Stimulated activated CD4-positive, alpha-beta T cell treated with anti-CD3 and anti-CD28 coated beads, Interleukin-12 subunit alpha, Interleukin-12 subunit beta, amount 100 ng/mL, for 4 hours (primary cell): ENCODE measurements around the gene USH2A.
"Not testable (repeated sequence)": the region's sequence is repeated elsewhere in the genome, so short reads cannot be mapped to it uniquely, and the experiment has no call there.

Experiments used
- DNase-seq: peaks from one replicate; pipeline ENCODE4 v3.0.0-alpha.2; 2020

The USH2A gene

GRCh38 chr1:216044538-216044937, 378.7 kb downstream of the USH2A start:
- no peak for DNase-seq

DNA sequence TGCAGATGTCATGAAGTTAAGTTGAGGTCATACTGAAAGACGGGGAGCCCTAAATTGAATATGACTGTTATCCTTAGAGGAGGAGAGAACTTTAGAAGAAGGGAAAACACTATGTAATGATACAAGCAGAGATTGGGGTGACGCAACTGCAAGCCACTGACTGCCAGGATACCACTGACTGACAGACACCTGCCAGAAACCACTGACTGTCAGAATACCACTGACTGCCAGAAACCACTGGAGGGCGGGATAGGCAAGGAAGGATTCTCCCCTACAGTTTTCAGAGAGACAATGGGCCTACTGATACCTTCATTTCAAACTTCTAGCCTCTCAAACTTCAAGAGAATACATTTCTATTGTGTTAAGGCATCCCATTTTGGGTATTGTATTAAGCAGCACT, 388.7 kb downstream of the USH2A start:
- no peak for DNase-seq

DNA sequence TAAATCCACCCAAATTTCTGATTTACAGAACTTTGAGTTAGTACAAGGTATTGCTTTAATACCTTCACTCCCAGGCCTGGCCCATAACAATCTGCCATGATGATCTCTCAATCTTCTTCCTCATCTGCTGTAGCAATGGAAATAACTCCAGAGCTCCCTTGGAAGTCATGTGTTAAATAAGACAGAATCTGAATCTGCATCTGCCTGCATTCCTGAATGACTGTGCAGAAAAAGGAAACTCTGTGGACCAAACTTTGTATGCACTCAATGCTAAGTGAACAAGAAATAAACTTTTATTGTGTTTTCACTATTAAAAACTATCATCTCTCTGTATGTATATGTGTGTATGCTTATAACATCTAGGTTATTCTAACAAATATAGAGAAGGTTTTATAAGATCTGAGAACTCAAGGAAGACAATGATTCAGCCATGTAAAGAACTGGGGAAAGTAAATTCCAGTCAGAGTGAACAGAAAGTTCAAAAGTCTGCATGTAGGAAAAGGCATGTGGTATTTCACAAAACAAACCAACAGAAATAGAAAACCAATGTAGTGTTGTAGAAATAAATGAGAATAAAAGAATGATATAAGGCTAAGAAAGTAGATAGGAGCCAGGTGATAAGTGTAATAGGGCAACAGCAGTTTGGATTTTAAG, 390.2 kb downstream of the USH2A start:
- no peak for DNase-seq

GRCh38 chr1:216032284-216032683, 391.0 kb downstream of the USH2A start:
- DNase-seq = no peak

DNA sequence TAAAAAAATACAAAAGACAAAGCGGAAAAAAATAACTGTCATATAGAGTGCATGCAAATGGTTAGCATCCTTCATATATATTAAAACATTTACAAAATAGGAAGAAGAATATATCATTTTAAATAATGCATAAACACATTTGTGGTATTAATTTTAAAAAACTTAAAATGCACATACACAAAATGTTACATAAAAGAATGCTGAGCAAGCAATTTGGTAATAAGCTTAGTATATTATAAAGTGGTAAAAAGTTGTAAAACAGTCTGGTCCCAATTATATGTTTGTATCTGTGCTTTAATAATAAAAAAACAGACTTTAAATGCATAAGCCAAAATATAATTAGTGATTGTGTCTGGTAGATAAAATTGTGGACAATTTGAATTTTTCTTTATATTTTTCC, 394.6 kb downstream of the USH2A start:
- DNase-seq = no peak

- DNase-seq = no peak
These were observed 398.7 kb downstream of the USH2A start for GRCh38 chr1:216024546-216024945.

DNA sequence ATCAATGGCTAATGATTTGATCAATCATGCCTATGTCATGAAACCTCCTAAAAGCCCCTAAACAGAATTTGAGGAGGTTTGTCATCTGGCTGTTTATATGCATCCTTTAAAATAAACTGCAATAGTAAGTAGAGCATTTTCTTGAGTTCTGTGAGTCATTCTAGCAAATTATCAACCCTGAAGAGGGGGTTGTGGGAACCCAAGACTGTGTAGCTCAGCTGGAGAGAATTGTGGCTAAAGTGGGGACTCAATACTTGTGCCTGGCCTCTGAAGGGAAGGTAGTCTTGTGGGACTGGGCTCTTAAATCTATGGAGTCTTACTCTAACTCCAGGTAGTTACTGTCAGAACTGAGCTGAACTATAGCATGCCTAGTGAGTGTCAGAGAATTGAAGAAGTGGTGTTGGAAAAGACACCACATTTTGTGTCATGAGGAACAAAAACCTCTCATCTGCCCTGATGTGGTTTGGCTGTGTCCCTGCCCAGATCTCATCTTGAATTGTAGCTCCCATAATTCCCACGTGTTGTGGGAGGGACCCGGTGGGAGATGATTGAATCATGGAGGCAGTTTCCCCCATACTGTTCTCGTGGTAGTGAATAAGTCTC, 402.4 kb downstream of the USH2A start:
- DNase-seq = no peak

- DNase-seq = no peak
These were observed 408.1 kb downstream of the USH2A start for GRCh38 chr1:216015116-216015515.

DNA sequence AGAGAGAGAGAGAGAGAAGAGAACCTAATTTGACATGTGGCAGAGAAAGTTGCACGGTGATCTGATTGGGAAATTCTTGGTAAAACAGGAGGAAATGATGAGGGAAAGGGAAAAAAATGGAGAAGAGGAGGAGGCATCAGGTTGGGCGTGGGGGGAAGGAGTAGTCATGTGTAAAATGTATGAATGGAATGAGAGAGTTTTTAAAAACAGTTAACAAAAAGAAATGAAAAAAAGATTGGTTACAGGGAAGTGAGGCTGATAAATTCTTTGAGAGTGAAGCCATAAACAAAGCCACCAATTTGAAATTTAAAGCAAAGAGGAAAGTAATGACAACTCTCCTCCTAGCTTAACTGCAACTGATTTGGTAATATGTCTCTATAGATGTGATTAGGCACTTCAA, 409.2 kb downstream of the USH2A start:
- no peak for DNase-seq

DNA sequence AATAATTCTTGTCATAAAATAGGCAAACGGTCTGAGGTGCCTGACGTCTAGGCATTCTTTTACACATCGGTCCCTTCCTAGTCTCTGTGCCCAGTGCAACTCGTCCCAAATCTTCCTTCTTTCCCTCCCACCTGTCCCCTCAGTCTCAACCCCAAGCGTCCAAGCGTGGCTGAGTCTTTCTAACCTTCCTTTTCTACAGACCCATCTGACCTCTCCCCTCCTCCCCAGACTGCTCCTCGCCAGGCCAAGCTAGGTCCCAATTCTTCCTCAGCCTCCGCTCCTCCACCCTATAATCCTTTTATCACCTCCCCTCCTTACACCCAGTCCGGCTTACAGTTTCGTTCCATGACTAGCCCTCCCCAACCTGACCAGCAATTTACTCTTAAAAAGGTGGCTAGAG, 413.8 kb downstream of the USH2A start:
- not testable (repeated sequence) for DNase-seq

GRCh38 chr1:216005916-216006315, 417.3 kb downstream of the USH2A start:
- no peak for DNase-seq

- DNase-seq = no peak
These were observed 430.6 kb downstream of the USH2A start for GRCh38 chr1:215992620-215993019.

DNA sequence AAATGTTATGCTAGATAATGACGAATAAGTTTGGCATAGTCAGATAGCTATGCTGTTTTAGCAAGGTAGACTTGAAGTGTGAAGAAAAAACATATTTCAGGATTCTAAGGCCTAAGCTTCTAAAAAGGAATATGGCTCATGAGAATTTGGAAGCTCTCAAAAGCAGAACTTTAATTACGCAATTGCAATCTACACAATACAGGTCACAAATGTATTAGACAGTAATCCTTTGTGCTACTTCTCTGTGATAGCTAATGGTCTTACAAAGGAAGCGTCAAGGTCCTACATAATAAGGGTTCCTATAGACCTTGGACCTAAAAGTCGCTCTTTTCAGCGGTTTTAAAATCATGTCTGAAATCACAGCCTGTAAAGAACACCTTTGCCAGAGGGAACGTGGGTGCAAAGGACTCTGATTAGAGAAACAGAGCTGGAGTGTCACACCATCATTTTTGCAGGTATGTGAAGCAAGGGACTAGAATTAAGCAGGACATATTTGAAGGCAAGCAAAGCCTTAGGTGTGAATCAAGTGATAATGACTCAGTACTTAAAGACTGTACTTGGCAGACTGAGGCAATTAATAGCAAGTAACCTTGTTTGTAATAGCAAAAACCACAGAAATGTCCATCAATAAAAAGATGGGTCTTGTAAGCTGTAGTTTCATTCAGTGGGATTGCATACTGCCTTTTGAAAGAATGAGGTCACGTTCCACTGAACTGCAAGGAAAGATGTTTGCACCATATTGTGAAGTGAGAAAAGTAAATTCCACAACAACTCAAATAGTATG, 436.0 kb downstream of the USH2A start:
- DNase-seq = no peak

DNA sequence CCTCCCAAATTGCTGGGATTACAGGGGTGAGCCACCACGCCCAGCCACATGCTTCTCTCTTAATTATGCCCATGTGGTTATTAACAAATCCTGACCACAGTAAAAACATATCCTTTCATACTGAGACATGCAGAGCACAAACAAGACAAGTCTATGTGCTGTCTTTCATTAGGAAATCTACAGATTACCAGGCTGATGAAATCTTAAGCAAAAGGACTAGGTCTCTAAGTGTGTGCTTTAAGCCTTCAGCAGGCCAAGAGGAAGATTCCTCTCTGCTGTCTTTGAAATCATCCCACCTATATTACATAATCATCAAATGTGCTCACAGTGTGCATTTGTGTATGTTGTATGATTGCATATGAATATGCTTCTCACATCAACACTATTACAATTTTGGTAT, 436.8 kb downstream of the USH2A start:
- DNase-seq = no peak

GRCh38 chr1:215983680-215984079, 439.6 kb downstream of the USH2A start:
- no peak for DNase-seq

GRCh38 chr1:215971793-215972441, 451.3 kb downstream of the USH2A start:
- no peak for DNase-seq

GRCh38 chr1:215970406-215970805, 452.8 kb downstream of the USH2A start:
- no peak for DNase-seq

DNA sequence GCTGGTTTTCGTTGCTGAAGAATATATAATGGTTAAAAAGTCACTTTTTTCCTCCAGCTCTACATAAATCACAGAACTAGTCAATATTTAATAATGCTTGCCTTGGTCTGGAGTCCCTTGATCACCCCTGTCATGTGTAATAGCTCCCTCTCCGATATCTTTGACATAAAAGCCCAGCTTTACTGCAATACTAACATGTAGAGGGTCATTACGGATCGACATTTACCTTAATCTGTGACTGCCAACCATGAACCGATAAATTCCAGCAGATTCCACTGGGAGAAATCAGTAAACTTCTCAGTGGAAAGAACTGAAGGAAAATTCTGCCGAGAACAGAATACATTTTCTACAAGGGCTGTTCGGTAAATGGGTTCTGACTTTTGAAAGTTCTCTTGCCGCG, 459.6 kb downstream of the USH2A start:
- DNase-seq = no peak

GRCh38 chr1:215963040-215963439, 460.2 kb downstream of the USH2A start:
- no peak for DNase-seq

DNA sequence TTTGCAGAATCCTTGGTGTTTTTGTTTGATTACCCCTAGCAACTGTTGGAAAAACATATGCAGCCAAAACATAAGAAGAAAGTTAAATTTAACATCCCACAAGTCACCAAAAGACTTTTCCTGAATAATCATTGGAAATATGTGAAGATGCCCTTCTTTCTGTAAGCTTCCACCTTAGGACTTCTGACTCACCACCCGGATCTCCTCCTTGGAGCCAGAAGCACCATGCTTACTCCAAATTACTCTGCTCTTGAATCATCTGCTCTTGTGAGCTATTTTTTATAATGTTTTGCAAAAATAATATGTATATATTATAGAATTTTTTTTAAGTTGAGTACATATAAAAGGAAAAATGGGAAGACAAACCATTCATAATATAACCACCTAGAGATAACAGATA, 464.4 kb downstream of the USH2A start:
- DNase-seq = no peak

- no peak for DNase-seq
These were observed 465.6 kb downstream of the USH2A start for GRCh38 chr1:215957663-215958062.

- DNase-seq = no peak
These were observed 490.7 kb downstream of the USH2A start for GRCh38 chr1:215932558-215932957.

GRCh38 chr1:215926670-215927069, 496.6 kb downstream of the USH2A start:
- no peak for DNase-seq
